Neuronal stem cell (in vitro differentiated cells): ENCODE results near the gene CENPU.

Experiments
- DNase-seq: peaks from one replicate; pipeline ENCODE4 v3.0.0-alpha.2; 2013; ENCODE audit warnings: low spot score
- H2AFZ ChIP-seq: one replicate; pipeline ENCODE4 v1.6.1; 2013; ENCODE audit warnings: mild to moderate bottlenecking, low read length, inconsistent platforms
- H2AK5ac ChIP-seq: 2 replicates; pipeline ENCODE4 v1.6.1; 2013; ENCODE audit warnings: low read depth, mild to moderate bottlenecking, inconsistent platforms, low read length, moderate library complexity, mixed read lengths
- H2BK120ac ChIP-seq: 2 replicates; pipeline ENCODE4 v1.6.1; 2013; ENCODE audit warnings: low read depth, mild to moderate bottlenecking, inconsistent platforms, low read length, moderate library complexity, mixed read lengths
- H2BK12ac ChIP-seq: one replicate; pipeline ENCODE4 v1.6.1; 2013; ENCODE audit warnings: low read length, inconsistent platforms
- H2BK15ac ChIP-seq: 2 replicates; pipeline ENCODE4 v1.6.1; 2013; ENCODE audit warnings: mild to moderate bottlenecking, low read length, inconsistent platforms, mixed read lengths
- H2BK5ac ChIP-seq: one replicate; pipeline ENCODE4 v1.6.1; 2013; ENCODE audit warnings: inconsistent platforms, mild to moderate bottlenecking, low read length, moderate library complexity
- H3K14ac ChIP-seq: one replicate; pipeline ENCODE4 v1.6.1; 2013; ENCODE audit warnings: low read length, inconsistent platforms
- H3K18ac ChIP-seq: 2 replicates; pipeline ENCODE4 v1.6.1; 2013; ENCODE audit warnings: low read length, inconsistent platforms
- H3K23ac ChIP-seq: 2 replicates; pipeline ENCODE4 v1.6.1; 2013; ENCODE audit warnings: low read depth, mild to moderate bottlenecking, mixed read lengths, low read length, inconsistent platforms; ENCODE audit not compliant: poor library complexity
- H3K27ac ChIP-seq: replicated peaks from 3 replicates; pipeline ENCODE4 v1.5.1; 2013; ENCODE audit warnings: low read length, inconsistent platforms
- H3K27me3 ChIP-seq, 3 experiments: 2 replicates each; pipeline ENCODE4 v1.6.1; 2013; ENCODE audit warnings: low read length in 3 of 3, mild to moderate bottlenecking in 2 of 3, inconsistent platforms in 1 of 3, low read depth in 1 of 3, mixed read lengths in 1 of 3, moderate library complexity in 1 of 3; ENCODE audit not compliant: control insufficient read depth in 3 of 3, insufficient read depth in 3 of 3
- H3K36me3 ChIP-seq, 2 donors: replicated peaks in 1 of 2; 2 replicates each; pipeline ENCODE4 v1.6.1; 2013; ENCODE audit warnings: low read length in 2 of 2; ENCODE audit not compliant: control insufficient read depth in 2 of 2, insufficient read depth in 2 of 2
- H3K4ac ChIP-seq: 2 replicates; pipeline ENCODE4 v1.6.1; 2013; ENCODE audit warnings: inconsistent platforms, mild to moderate bottlenecking, low read length, moderate library complexity
- H3K4me1 ChIP-seq, 2 donors: 1 replicate in 1 of 2; 2 replicates in 1 of 2; pipeline ENCODE4 v1.6.1; 2013; ENCODE audit warnings: low read length in 2 of 2, low read depth in 1 of 2; ENCODE audit not compliant: control insufficient read depth in 2 of 2, insufficient read depth in 1 of 2
- H3K4me2 ChIP-seq: one replicate; pipeline ENCODE4 v1.6.1; 2013; ENCODE audit warnings: mild to moderate bottlenecking, low read length, inconsistent platforms; ENCODE audit not compliant: insufficient read depth, poor library complexity, severe bottlenecking
- H3K4me3 ChIP-seq, 2 donors: 2 replicates each; pipeline ENCODE4 v1.5.1; 2013; ENCODE audit warnings: low read length in 2 of 2, mild to moderate bottlenecking in 2 of 2, inconsistent platforms in 1 of 2, moderate library complexity in 1 of 2
- H3K79me1 ChIP-seq: one replicate; pipeline ENCODE4 v1.6.1; 2013; ENCODE audit warnings: low read depth, mild to moderate bottlenecking, inconsistent platforms, low read length, moderate library complexity
- H3K9ac ChIP-seq: one replicate; pipeline ENCODE4 v1.6.1; 2013; ENCODE audit warnings: mild to moderate bottlenecking, low read depth, low read length, inconsistent platforms; ENCODE audit not compliant: poor library complexity
- H3K9me3 ChIP-seq, 2 donors: replicated peaks in 1 of 2; 2 replicates each; pipeline versions ENCODE3 to v1.6.1; 2013; ENCODE audit warnings: low read length in 2 of 2, mild to moderate bottlenecking in 2 of 2, inconsistent platforms in 1 of 2, low read depth in 1 of 2, mixed read lengths in 1 of 2, moderate library complexity in 1 of 2; ENCODE audit not compliant: control insufficient read depth in 2 of 2, insufficient read depth in 1 of 2
- H4K8ac ChIP-seq: one replicate; pipeline ENCODE4 v1.6.1; 2013; ENCODE audit warnings: low read depth, mild to moderate bottlenecking, inconsistent platforms, low read length, moderate library complexity
- H4K91ac ChIP-seq: one replicate; pipeline ENCODE4 v1.6.1; 2013; ENCODE audit warnings: low read length, low read depth, mild to moderate bottlenecking, inconsistent platforms; ENCODE audit not compliant: poor library complexity
- WGBS, 2 donors: extraction: QIAGEN DNeasy Blood & Tissue Kit; methylation state at CpG; one replicate each; pipeline ENCODE4 v1.1.7; 2013; ENCODE audit warnings: missing lambda C conversion rate in 2 of 2, mixed read lengths in 1 of 2; ENCODE audit not compliant: insufficient read length in 2 of 2, insufficient replicate concordance in 1 of 2; ENCODE audit errors: extremely low coverage in 2 of 2; 5-methylcytosine and 5-hydroxymethylcytosine counted together

Gene CENPU

DNA sequence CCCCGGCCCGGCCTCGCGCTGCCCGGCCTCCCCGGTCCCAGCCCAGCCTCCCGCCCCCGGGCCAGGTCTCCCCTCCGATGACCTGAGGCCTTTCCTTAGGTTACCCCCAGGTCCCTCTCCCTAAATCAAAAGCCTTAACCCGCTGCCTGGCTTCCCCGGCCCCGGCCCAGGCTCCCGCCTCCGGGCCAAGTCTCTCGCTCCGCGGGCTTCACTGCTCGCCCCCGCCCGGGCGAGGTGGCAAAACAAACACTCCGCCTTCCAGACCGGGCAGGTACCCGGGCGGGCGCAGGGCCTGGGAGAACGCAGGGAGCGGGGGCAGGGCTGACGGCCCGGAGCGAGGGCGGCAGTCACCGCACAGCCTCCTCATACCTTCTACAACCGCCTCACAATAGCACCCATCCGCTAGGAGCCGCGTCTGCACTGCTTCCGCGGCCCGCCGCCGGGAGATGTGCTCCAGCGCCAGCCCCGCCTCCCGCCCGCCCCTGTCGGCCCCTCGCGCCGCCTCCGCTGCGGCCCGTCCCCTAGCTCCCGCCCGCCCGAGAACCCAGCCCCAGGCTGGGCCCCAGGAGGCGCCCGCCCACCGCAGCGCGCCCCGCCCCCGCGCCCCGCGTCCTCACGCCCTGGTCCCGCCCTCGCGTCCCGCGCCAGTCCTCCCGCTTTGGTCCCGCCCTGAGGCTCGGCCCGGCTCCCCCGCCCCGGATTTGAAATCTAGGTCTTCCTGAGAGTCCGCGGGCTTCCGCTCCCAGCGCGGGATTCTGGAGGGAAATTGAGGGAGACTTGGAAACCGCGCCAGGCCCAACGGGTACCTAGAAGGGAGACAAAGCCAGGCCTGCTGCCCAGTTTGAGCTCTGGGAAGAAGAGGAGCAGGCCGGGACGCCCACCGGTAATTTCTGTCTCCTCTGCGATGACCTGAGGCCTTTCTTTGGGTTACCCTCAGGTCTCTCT, 84.6 kb downstream of the CENPU start, which contains the start of the genes CASP3 and PRIMPOL:
Gene CASP3, minus strand, starts transcription at position 422 of the 945 bp plus-strand sequence. CDS start 10,994 bp downstream, outside the sequence.
Gene PRIMPOL, plus strand, starts transcription at position 713 of the 945 bp plus-strand sequence. CDS start 7,403 bp downstream, outside the sequence.
- Histone ChIP-seq H3K36me3 (peaks cover 0 to 16% of the 10 kb centered on the region in 2 donors), H3K27ac (peak within 1 kb of the TSS; percentile 82), H4K8ac (peak within 1 kb of the TSS; percentile 83), H3K9me3 (no peaks in the 10 kb centered on the region), H3K79me1 (no peaks in the 10 kb centered on the region), H3K4me2 (peak within 1 kb of the TSS; percentile 90), H3K27me3 (no peaks in the 10 kb centered on the region), H2BK5ac (peak within 1 kb of the TSS; percentile 88), H2BK120ac (peak within 1 kb of the TSS; percentile 36), H3K14ac (peak within 1 kb of the TSS; percentile 91), H3K9ac (peak within 1 kb of the TSS; percentile 98), H2AFZ (peak within 1 kb of the TSS; percentile 94), H3K4me3 (peak within 1 kb of the TSS; percentile 71 to 98), H2AK5ac (peak within 1 kb of the TSS; percentile 60), H2BK15ac (peak within 1 kb of the TSS; percentile 79), H3K23ac (peak within 1 kb of the TSS; percentile 99), H2BK12ac (no peak within 1 kb of the TSS), H3K18ac (peak within 1 kb of the TSS; percentile 92), H3K4me1 (peaks cover 10 to 11% of the 10 kb centered on the region in 2 donors), H3K4ac (no peak within 1 kb of the TSS), H4K91ac (no peak within 1 kb of the TSS)
- peak; percentile 95 for DNase-seq
- WGBS, 2 donors: no CpG with 5 or more reads among the region's 90 CpGs

DNA sequence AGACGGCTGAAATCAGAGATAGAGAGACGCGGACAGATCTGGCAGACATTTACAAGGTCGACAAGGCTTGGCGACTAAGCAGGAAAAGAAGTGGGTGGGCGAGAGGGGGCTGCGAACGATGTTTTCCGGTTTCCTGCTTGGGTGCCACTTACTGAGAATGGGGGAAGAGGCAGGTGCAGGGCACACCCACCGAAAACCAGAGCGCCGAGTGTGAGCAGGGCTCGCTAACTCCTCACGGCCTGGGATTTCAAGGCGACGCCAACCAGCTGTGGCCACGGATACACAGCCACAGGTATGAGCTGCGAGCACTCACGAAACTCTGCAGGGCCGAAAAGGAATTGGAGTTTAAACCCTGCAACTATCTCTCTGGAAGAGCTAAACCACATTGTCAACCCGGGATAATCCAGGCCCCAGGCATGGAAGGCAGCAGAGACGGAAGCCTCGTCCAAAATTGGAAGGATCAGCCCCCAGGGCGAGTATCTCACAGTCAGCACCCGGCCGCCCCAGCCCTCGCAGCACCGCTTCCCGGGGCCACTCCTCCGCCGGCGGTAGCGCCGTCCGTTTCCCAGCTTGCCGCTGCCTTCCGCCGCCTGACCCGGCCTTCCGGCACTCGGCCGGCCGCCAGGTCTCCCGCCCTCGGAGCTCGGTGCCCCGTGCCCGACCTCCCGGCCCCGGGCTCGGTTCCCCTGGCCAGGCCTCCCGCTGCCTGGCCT, 85.4 kb downstream of the CENPU start:
- Histone ChIP-seq H3K18ac (peak overlapping the region; percentile 92), H3K9me3 (no peaks in the 10 kb centered on the region)
- DNase-seq: peak; percentile 41

DNA sequence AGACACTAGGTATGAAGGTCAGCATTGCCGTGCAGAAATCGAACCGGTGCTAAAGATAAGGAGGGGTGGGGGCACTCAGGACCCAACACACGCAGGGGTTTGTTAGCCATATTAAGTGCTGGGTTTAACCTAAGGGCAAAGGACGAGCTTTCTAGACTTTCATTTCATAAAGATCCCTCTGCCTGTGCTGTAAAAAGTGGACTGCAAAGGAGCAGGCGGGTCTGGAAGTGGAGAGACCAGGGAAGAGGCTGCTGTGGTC, 85.9 kb downstream of the CENPU start:
- Histone ChIP-seq H3K36me3 (peaks cover 0 to 14% of the 10 kb centered on the region in 2 donors), H3K4me1 (peaks cover 10 to 11% of the 10 kb centered on the region in 2 donors), H3K18ac (peak overlapping the region; percentile 87), H2BK120ac (no peak overlapping the region), H3K4me2 (peak overlapping the region; percentile 90), H3K4me3 (peak overlapping the region; percentile 61 to 98), H4K8ac (no peak overlapping the region), H2AFZ (peak overlapping the region; percentile 94), H3K27ac (no peak overlapping the region), H3K23ac (peak overlapping the region; percentile 11), H3K4ac (no peak overlapping the region), H2AK5ac (no peak overlapping the region), H3K9me3 (no peaks in the 10 kb centered on the region), H3K14ac (peak overlapping the region; percentile 91), H2BK15ac (no peak overlapping the region), H3K79me1 (no peaks in the 10 kb centered on the region), H2BK5ac (no peak overlapping the region), H3K27me3 (no peaks in the 10 kb centered on the region), H4K91ac (no peak overlapping the region), H2BK12ac (no peak overlapping the region), H3K9ac (peak overlapping the region; percentile 55)
- no peak for DNase-seq
- WGBS, 2 donors: no CpG with 5 or more reads among the region's 6 CpGs

More for the DNA sequence above, 85.4 kb downstream of the CENPU start:
- H3K4me1 ChIP-seq: peaks cover 10 to 11% of the 10 kb centered on the region in 2 donors
- H2BK5ac ChIP-seq: no peak overlapping the region
- H2BK120ac ChIP-seq: peak overlapping the region; percentile 36
- H2AFZ ChIP-seq: peak overlapping the region; percentile 94
- H3K4me3 ChIP-seq: peak overlapping the region; percentile 61 to 98
- no CpG with 5 or more reads among the region's 52 CpGs for WGBS, 2 donors
- peak overlapping the region; percentile 82 for H3K27ac ChIP-seq
- no peak overlapping the region for H2BK12ac ChIP-seq
- peak overlapping the region; percentile 99 for H3K23ac ChIP-seq
- no peaks in the 10 kb centered on the region for H3K27me3 ChIP-seq
- peak overlapping the region; percentile 60 for H2AK5ac ChIP-seq
- H3K14ac ChIP-seq: peak overlapping the region; percentile 91
- H4K91ac ChIP-seq: no peak overlapping the region
- H3K4me2 ChIP-seq: peak overlapping the region; percentile 90
- peak overlapping the region; percentile 79 for H2BK15ac ChIP-seq
- peak overlapping the region; percentile 98 for H3K9ac ChIP-seq
- H3K36me3 ChIP-seq: peaks cover 0 to 16% of the 10 kb centered on the region in 2 donors
- no peaks in the 10 kb centered on the region for H3K79me1 ChIP-seq
- peak overlapping the region; percentile 83 for H4K8ac ChIP-seq
- H3K4ac ChIP-seq: no peak overlapping the region
